ENCODE results near the gene CALHM3.
"Not testable (repeated sequence)": the region's sequence is repeated elsewhere in the genome, so short reads cannot be mapped to it uniquely, and the experiment has no call there.

The CALHM3 gene

DNA sequence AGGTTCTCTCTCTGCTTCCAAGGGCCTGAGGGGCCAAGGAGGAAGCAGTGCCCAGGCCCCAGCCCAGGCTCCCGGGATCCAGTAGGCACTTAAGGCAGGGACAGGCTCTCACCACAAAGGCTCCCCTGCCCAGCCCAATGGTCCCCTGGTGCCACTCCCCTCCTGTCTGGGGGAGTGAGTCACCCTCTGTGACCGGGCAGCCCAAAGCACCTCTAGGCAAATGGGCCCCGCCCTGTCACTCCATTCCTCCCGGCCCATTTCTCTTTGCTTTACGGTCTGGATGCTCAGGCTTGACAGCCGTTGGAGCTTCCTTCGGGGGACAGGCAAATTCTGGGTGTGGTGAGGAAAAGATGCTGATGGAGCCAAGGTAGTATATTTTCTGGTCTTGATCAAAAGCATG lies at the start of gene CALHM3:
Gene CALHM3 (minus strand): TSS at position 106 of the 400 bp plus-strand sequence. CDS start 208 bp downstream, outside the sequence.
- no peak for DNase-seq

- DNase-seq, result no peak
Measured at GRCh38 chr10:103528549-103528948, 49.5 kb upstream of the CALHM3 start.

GRCh38 chr10:103527476-103527875 lies 48.4 kb upstream of the CALHM3 start:
- not testable (repeated sequence) for DNase-seq

GRCh38 chr10:103525901-103526300 lies 46.9 kb upstream of the CALHM3 start:
- no peak for DNase-seq

GRCh38 chr10:103523683-103524082 lies 44.6 kb upstream of the CALHM3 start:
- no peak for DNase-seq

- DNase-seq, result not testable (repeated sequence)
Measured at GRCh38 chr10:103522006-103522405, 43.0 kb upstream of the CALHM3 start.

DNA sequence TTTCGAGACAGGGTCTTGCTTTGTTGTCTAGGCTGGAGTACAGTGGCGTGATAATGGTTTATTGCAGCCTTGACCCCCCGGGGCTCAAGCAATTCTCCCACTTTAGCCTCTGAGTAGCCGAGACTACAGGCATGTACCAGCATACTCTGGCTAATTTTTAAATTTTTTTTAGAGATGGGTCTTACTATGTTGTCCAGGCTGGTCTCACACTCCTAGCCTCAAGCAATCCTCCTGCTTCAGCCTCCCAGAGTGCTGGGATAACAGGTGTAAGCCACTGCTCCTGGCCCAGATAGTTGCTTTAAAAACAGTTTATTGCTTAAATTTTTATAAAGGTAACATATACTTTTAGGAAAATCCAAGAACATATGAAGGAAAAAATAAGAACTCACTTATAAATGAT lies 40.8 kb upstream of the CALHM3 start:
- no peak for DNase-seq

- no peak for DNase-seq
Measured at GRCh38 chr10:103517234-103518085, 38.4 kb upstream of the CALHM3 start.

DNA sequence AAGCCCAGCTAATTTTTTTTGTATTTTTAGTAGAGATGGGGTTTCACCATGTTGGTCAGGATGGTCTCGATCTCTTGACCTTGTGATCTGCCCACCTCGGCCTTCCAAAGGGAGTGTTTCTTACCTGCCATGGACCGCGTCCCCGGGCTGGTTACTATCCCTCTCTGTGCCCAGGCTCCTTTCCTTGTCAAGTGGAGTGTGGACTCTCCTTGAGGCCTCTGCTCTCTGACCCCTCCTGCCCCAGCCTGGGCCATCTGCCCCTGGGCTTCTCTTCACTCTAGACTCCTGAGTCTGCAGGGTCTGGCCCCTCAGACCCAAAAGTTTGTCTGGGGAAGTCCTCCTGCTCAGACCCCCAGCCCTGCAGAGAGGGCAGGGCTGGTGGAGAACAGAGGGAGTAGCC lies 35.2 kb upstream of the CALHM3 start:
- DNase-seq, result no peak

DNA sequence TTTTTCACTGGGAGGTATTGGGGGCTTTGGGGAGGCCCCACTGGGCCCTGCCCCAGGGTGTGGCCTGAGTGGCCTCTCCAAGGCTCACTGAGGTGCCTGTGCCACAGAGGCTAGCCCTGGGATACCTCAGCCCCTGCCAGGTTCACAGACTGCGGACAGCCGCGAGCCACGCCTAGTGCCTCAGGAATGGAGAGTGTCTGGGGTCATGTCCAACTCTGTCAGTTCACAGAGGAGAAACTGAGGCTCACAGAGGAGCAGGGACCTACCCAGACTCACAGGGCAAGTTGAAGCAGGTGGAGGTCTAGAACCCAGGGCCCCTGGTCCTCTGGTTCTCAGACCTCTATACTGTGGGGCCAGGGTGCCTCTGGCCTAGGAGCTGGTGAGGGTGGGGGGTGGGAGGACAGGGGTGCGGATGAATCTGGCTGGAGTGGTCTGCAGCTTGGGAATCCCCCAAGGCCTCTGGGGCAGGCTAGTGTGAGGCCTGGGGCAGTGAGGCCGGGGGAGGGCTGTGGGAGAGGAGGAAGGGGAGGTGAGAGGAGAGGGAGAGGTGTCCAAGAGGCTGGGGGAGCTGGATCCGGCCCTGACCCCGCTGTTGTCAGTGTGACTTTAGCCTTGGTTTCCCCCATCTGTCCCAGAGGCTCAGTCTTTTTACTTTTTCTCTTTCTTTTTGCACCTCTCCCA lies 34.5 kb upstream of the CALHM3 start:
- no peak for DNase-seq

- no peak for DNase-seq
Measured at GRCh38 chr10:103512591-103513379, 33.7 kb upstream of the CALHM3 start.

DNA sequence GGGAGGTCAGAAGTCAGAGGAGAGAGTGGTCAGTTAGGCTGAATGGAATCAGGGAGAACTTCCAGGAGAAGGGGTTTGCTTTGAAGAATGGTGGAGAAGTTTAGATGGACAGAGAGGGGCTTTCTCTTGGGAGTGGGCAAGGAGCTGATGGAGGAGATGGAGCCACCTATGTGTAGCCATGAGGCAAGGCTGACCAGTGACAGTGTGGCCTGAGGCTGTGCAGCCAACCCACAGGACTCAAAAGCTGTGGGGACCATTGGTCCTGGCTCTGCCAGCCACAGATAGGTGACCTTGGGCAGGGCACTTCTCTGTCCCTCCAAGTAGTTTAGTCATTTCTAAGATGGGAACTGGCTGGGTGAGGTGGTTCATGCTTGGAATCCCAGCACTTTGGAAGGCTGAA lies 33.1 kb upstream of the CALHM3 start:
- DNase-seq, result no peak

DNA sequence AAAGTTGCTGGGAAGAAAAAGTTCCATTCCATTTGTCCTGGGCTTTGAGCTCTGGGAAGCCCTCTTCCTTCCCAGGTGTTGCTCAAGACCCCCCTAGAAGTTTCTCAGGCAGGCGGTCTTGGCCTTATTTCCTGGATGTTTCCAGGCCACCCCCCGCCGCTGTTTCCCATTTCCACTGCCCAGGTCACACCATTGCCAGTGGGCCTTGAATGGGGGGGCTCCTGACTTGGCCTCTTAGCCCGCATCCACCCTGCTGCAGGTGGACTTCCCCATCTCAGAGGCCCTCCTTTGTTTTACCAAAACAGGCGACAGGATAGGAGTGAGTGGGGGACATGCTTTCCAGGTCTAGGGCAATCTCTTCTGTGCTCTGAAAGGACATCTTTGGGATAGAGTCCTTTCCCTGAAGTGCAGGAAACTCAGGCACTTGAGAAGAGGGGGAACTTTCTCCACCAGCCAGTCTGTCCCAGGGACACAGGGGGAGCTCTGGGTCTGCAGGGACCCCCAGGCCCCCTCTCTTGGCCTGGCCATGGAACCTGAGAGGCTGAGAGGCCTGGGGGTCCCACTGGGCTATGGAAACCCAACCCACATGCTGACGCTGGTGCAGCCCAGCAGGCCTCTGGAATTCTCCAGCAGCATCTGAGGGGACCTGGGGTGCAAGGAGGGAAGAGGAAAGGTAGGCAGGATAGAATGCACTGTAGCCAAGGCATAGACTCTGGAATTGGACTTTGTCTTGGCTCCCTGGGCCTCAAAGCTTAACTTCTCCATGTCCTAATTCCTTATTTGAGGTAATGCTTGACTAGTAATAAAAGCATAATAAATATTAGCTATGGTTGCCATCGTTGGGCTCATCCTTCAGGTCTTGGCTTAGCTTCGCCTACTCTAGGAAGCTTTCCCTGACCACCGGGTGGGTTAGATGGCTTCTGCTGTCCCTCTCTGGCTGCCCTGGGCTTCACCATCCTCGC lies 32.0 kb upstream of the CALHM3 start:
- no peak for DNase-seq

- no peak for DNase-seq
Measured at GRCh38 chr10:103510046-103510685, 31.1 kb upstream of the CALHM3 start.

DNA sequence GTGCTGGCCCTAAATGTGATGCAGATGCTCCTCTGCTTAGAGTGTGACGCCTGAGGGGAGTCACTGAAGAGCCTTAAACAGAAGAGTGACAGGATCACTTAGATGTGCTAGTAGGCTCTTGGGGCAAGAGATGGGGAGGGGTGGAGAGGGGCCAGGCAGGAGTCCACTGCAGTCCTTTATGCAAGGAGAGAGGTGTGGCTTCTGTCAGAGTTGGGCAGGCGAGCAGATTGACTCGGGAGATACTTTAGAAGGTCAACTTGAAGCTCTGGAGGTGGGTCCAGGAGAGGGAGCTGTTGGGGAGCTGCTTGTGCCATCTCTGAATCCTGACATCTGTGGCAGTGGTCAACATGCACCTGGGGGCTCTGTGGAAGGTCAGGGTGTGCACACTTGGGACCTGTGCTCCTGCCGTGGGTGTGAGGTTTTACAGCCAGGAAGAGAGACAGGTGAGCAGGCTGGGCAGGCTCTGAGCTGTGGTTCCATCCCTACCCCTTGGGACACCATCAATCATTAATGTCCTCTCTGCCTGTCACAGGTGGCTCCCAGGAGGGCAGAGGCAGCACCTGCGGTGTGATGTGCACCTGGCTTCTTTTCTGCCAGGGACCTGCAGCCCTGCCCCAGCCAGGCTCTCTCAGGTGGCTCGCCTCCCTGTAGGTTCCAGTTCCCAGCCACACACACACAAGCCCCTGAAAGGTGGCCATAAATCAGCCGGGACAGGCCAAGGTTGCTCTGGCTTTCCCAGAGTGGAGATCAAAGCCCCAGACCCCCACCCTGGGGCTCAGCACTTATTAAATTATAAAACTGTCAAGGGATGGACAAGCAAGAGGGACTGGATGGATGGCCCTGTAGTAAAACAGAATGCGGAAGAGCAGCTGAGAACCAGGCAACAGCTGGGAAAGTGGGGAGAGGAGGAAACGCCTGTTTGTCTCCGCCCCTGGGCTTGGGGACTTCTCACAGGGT lies 28.5 kb upstream of the CALHM3 start:
- no peak for DNase-seq

DNA sequence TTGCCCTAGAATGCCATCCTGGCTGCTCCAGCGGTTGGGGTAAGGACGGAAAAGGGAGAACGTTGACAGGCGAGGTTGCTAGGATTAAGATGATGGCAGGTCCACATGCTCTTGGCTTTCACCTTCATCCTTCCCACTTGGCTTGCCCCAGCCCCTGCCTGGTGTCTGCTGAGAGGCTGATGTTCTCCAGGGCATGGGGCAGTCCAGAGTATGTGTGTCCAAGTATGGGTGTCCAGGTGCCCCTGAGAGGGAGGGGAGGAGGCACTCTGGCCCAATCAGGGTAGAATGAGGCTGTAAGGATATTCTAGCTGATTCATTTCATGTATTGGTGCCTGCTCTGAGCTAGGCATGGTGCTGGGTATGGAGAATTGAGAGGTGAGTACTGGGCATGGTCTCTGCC lies 27.0 kb upstream of the CALHM3 start:
- no peak for DNase-seq

DNA sequence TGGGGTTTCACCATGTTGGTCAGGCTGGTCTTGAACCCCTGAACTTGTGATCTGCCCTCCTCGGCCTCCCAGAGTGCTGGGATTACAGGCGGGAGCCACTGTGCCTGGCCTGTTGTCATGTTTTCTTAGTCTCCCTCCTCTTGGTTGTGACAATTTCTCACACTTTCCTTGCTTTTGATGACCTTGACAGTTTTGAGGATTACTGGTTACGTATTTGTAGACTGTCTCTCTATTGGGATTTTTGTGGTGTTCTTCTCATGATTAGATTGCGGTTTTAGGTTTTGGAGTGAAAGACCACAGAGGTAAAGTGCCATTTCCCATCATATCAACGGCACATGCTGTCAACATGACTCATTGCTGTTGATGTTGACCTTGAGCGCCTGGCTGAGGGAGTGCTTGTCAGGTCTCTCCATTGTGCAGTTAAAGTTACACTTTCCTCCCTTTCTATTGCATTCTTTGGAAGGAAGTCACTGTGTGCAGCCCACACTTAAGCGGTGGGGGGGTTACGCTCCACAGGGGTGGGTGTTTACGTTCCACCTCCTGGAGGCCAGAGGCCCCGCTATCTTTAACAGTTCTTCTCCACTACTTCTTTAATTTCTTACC lies 25.2 kb upstream of the CALHM3 start:
- DNase-seq, result peak; percentile 10 to 44

GRCh38 chr10:103503777-103504176 lies 24.7 kb upstream of the CALHM3 start:
- DNase-seq, result not testable (repeated sequence)

GRCh38 chr10:103502849-103503660 lies 24.0 kb upstream of the CALHM3 start:
- no peak for DNase-seq
